Measurements from ENCODE around the gene COPE.
"Not testable (repeated sequence)": the region's sequence is repeated elsewhere in the genome, so short reads cannot be mapped to it uniquely, and the experiment has no call there.

COPE gene

GRCh38 chr19:18940769-18941627 lies 21.8 kb upstream of the COPE start, which contains the start of gene HOMER3:
HOMER3 (minus strand) TSS chr19:18941217; CDS start chr19:18938982, 2,235 bp downstream.
- peak; percentile 65 for DNase-seq

DNA sequence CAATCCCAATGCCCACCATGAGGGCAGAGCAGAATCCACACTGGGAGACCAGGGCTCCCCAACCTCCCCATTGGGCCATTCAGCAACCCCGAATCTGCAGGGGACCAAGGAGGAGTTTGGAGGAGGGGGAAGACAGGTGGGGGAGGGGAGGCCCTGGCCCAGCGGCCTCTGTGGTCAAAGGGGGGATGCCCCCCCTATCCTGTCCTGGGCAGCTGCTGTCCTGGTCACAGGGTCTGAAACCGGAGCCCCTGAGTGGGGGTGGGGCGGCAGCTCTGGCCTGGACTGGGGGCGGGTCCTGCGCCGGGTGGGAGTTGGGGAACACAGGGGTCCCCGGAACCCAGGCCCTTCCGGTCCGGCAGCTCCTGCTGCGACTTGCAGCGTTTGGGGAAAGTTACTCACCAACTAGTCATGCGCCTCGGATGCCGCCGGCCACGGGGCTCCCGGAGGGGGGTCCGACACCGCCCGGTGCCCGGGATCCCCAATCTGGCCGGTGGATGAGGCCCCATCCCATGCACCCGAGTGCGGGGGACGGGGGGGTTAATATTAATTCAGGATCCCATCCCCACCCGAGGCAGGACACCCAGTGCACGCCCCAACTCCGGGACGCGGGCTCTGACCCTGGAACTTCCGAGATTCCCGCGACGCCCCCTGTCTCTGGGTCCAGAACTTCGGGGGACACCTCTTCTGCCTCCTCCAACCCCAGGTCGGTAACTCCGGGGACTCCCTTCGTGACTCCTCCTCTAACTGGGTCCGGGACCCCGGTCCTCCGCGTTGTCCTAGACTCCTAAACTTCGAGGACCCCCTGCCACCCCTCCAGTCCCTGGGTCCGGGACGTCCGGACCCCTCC lies 21.0 kb upstream of the COPE start:
- DNase-seq = peak; percentile 54

DNA sequence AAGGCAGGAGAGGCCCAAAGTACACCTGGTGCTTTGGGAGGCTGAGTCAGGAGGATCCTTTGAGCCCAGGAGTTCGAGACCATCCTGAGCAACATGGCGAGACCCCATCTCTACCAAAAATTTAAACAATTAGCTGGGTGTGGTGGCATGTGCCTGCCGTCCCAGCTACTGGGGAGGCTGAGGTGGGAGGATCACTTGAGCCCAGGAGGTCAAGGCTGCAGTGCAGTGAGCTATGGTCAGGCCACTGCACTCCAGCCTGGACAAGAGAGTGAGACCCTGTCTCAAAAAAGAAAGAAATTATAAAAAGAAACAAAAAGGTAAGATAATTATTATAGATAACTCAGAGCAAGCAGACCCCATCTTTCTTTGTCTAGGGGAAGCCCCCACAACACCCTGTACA lies 20.0 kb upstream of the COPE start:
- no peak for DNase-seq

DNA sequence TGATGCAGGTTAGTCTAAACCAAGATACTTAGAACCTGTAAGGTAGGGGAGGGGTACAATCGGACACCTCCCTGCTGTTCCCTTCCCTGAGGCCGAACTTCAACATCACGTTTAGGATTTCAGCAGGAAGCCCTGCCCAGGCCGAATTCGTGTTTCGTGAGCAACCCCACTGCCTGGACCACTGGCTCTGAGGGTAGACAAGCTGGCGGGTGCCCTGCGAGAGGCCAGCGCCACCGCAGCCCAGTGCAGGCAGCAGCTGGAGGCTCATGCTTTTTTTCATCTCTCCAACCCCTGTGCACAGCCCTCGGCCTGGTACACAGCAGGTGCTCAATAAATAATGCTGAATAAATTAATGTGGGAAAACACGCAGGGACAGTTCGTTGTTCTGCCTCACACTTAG lies 14.1 kb upstream of the COPE start:
- DNase-seq = no peak

DNA sequence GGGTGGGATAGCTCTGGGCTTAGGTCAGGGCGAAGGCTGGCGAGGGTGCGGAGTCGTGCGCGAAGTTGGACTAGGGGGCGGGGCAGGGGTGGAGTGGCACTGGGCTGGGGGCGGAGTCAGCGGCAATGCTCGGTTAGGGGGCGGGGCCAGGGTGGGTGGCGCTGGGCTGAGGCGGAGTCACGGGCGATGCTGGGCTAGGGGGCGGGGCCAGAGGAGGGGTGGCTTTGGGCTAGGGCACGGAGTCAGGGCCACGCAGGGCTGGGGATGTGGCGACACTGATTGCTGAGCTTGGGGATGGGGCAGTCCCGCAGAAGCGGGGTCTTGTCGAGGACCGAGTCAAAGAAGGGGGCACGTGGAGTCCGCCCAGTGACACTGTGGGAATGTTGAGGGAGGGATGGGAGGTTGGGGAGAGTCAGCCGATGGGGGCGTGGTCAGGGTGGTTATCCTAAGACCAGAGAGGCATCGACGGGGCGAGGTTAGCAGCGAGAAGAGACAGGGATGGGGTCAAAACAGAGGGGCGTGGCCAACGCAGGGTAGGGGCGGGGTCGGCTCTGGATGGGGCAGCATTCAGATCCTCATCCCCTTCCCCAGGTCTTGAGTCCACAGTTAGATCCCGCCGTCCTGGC lies 13.1 kb upstream of the COPE start:
- DNase-seq = peak; percentile 43

- no peak for DNase-seq
Measured at GRCh38 chr19:18931316-18932162, 12.4 kb upstream of the COPE start.

GRCh38 chr19:18929311-18929710 lies 10.1 kb upstream of the COPE start:
- DNase-seq = no peak

DNA sequence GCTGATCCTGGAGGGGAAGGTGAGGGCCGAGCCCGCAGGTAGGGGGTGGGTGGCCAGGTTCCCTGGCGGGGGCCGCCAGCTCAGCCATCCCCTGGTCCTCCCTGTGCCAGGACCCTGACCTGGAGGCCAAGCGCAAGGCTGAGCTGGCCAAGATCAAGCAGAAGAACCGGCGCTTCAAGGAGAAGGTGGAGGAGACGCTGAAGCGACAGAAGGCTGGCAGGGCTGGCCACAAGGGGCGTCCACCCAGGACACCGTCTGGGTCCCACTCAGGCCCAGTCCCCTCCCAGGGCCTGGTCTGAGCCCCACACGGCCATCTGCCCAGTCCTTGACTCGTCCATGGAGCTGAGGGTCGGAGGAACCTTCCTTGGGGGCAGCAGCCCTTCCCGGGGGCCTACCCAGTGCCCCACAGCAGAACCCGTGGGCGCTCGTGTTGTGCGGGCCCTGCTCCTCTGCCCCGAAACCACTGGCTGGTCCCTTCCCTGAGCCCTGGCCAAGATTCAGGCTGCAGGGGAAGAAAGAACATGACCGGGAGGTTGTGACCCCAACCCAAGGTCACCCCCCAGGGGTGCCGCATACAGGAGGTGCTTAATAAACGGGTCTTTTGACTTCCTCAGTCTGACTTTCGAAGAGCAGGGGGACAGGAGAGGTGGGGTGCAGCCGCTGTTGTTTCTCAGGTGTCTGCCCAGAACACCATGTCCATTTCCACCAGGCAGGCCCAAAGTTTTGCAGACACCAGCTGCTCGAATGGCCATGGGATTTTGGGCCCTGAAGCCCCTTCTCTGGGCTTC lies 9.0 kb upstream of the COPE start:
- no peak for DNase-seq

DNA sequence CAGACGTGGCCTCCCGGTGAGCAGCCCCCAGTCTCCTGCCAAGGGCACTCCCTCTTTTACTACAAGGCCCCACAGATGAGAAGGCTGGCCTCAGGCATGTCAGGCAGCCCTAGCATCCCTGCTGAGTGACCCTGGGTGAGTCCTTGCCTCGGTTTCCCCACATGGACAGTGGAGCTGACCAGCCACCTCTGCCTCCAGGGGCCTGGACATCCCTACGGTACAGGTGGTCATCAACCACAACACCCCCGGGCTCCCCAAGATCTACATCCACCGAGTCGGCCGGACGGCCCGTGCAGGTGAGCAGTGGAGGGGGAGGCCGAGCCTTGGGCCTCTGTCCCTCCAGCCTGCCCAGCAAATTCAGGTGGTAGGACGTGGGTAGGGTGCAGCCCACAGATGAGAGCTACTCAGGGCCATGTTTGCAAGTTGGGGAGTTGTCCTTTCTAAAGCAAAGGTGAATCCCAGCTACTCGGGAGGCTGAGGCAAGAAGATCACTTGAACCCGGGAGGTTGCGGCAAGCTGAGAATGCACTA lies 5.6 kb upstream of the COPE start:
- no peak for DNase-seq

DNA sequence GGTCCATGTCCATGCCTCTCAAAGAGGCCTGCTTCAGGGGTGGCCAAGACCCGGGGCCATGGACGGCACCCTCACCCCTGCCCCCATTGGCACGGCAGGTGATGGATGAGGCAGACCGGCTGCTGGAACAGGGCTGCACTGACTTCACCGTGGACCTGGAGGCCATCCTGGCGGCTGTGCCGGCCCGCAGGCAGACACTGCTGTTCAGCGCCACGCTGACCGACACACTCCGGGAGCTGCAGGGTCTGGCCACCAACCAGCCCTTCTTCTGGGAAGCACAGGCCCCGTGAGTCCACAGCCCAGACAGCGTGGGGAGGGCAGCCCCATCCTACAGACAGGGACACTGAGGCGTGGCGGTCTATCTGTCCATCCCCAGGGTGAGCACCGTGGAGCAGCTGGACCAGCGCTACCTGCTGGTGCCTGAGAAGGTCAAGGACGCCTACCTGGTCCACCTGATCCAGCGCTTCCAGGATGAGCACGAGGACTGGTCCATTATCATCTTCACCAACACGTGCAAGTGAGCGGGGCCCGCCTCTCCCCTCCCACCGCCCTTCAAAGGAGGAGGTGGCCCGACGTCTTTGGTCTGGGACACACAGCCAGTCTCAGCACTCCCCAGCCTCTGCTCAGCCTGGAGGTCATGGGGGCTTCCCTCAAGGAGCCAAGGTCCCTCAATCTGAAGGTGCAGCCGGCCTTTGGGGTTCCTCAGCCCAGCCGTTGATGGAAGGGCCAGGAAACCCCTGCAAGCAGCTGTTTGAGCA lies 3.2 kb upstream of the COPE start:
- DNase-seq = no peak

GRCh38 chr19:18921593-18921992 lies 2.4 kb upstream of the COPE start:
- no peak for DNase-seq

DNA sequence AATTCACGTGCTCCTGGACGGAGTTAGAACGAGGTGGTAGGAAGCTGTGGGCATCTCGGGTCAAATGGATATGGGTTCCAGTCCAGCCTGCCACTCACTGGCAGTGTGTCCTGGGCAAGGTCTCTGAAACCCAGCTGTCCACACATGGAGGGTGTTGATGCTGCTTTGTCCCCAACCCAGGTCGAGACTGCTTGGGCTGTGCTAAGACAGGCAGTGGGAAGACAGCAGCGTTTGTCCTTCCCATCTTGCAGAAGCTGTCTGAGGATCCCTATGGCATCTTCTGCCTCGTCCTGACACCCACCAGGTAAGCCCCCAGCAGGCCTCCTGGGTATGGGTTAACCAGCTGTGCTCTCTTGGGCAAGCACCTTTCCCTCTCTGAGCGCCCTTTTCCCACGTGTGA lies 1.2 kb upstream of the COPE start:
- no peak for DNase-seq

DNA sequence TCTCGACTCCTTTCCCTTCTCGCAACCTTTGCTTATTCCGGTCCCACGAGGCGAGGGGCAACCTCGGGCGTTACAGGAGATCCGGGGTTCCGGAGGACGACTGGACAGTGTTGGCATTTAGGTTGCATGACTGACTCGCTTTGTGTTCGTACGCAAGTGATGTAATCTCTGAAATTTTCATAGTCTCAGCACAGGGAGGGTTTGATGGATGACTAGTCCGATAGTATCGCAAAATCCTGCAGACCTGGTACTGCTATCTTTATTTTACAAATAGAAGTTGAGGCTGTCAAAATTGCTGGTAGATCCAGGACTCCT lies 670 bp upstream of the COPE start:
- DNase-seq = no peak

DNA sequence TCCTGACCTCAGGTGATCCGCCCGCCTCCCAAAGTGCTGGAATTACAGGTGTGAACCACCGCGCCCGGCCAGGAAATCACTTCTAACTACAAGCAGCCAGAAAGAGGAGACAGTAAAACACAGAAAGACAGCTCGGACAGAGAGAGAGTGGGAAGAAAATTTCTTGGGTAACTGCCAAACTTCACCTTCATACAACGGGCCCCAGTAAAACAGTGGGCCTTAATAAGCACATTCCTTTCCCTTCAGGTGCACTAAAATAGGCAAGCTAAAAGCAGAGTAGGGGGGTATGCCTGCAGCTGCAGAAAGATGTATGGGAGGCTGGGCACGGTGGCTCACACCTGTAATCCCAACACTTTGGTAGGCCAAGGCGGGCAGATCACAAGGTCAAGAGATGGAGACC lies 1.6 kb downstream of the COPE start:
- not testable (repeated sequence) for DNase-seq

DNA sequence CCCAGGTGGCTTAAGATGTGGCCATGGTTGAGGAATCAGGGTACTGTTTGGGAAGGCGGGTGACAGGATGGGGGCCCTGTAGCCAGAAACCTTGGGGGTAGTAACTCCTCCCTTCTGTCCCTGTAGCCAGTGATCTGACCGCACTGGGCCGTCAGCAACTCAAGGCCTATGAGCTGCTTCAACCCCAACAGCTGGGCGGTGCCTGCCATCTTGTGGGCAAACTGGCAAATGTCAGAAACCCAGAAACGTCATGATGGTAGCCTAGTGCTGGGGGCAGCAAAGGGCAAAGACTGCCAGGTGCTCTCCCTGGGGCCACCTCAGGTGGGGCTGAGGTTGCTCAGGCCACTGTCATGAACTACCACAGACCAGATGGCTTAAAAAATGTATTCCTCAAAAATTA lies 3.5 kb downstream of the COPE start:
- DNase-seq = peak; percentile 22

DNA sequence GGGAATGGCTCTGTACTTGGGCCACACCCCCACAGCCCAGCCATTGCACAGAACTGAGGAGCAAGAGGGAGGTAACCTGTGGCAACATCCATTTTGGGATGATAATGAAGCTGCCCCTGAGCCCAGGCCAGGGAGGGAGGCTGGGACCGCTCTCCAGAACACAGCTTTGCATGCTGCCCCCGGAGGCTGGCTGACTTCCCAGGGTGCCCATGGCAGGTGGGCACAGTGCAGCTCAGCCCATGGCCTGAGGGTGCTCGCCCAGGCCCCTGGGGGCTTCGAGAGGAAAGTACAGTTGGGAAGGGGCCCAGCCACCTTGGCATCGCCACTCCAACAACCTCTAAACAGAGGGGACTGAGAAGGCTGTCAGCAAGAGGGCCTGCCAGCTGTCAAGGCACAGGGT lies 5.7 kb downstream of the COPE start:
- no peak for DNase-seq

DNA sequence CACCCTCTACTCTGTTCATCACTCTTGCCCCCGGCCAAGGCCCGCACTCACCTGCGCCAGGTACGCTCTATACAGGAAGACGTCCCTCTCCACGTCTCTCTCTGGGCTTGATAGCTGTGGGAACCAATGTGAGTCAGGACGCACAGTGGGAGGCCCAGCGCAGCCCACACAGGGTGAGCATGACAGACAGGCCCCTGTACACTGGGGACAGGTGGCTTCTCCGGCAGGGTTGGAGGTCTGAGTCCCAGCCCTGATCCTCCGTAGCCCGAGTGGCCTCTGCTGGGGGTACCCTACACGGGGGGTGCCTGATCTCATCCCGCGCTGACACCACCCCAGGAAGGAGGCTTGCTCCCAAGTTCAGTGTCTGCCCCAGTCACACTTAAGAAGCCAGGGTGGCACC lies 6.3 kb downstream of the COPE start:
- DNase-seq = no peak

- DNase-seq = no peak
Measured at GRCh38 chr19:18910801-18911436, 8.3 kb downstream of the COPE start.

DNA sequence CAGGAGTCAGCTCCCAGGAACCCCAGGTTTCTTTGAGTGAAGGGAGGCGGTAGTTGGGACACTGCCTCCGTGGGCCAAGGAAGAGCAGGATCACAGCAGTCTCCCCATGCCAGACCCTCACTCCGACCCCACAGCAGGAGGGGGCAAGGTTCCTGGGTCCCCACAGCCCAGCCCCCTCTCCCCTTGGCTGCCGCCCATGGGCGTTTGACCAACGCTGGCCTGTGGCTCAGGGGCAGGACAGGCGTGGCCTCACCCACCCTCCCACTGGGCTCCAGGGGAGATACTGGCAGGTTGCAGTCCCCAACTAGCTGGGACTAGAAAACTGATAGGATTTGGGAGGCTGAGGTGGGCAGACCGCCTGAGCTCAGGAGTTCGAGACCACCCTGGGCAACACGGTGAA lies 9.2 kb downstream of the COPE start:
- no peak for DNase-seq

GRCh38 chr19:18908917-18909619 lies 10.1 kb downstream of the COPE start:
- DNase-seq = no peak

All from fibroblast of skin of right quadriceps (primary cell).